SK-N-SH treated with all-trans-retinoic acid at 6 μM for 48 hours (cell line): ENCODE data around the gene GPRIN1.

Source experiments
- ATAC-seq: fragments of 200-7000 bp; cut with Tn5 transposase; 3 replicates; pipeline ENCODE4 v1.9.1; 2020; ENCODE audit warnings: mild to moderate bottlenecking, moderate library complexity
- ARNTL ChIP-seq: fragments of 450-650 bp; formaldehyde crosslinking; IDR thresholded peaks from 2 replicates; pipeline ENCODE4 v1.5.0; 2020; ENCODE audit warnings: low read depth, mild to moderate bottlenecking, moderate library complexity, borderline replicate concordance
- BACH2 ChIP-seq: fragments of 250-450 bp; sonication (Bioruptor Pico); IDR thresholded peaks from 2 replicates; pipeline ENCODE4 v1.9.0; 2021; ENCODE audit warnings: mild to moderate bottlenecking, borderline replicate concordance
- CSDC2 ChIP-seq: fragments of 250-450 bp; sonication (Bioruptor Pico); IDR thresholded peaks from 2 replicates; pipeline ENCODE4 v1.5.0; 2020; ENCODE audit warnings: mild to moderate bottlenecking, moderate library complexity
- GLIS3 ChIP-seq: fragments of 250-450 bp; sonication (Bioruptor Pico); IDR thresholded peaks from 2 replicates; pipeline ENCODE4 v1.5.0; 2020; ENCODE audit warnings: mild to moderate bottlenecking, moderate library complexity
- ISL1 ChIP-seq: fragments of 250-450 bp; sonication (Bioruptor Pico); IDR thresholded peaks from 2 replicates; pipeline ENCODE4 v2.1.2; 2022; ENCODE audit warnings: mild to moderate bottlenecking, moderate library complexity
- OSR1 ChIP-seq: fragments of 250-450 bp; sonication (Bioruptor Pico); IDR thresholded peaks from 2 replicates; pipeline ENCODE4 v1.8.0; 2022; ENCODE audit warnings: moderate library complexity, mild to moderate bottlenecking, inconsistent platforms
- PPARA ChIP-seq: fragments of 250-450 bp; sonication (Bioruptor Pico); IDR thresholded peaks from 2 replicates; pipeline ENCODE4 v1.5.0; 2020; ENCODE audit warnings: mild to moderate bottlenecking, borderline replicate concordance
- SNAI2 ChIP-seq: fragments of 250-450 bp; sonication (Bioruptor Pico); IDR thresholded peaks from 2 replicates; pipeline ENCODE4 v1.5.0; 2020; ENCODE audit warnings: mild to moderate bottlenecking, moderate library complexity
- TCF4 ChIP-seq: fragments of 250-450 bp; sonication (Bioruptor Pico); IDR thresholded peaks from 2 replicates; pipeline ENCODE4 v1.8.0; 2021; ENCODE audit warnings: mild to moderate bottlenecking, moderate library complexity, borderline replicate concordance
- ZC3H10 ChIP-seq: fragments of 250-450 bp; sonication (Bioruptor Pico); IDR thresholded peaks from 2 replicates; pipeline ENCODE4 v1.5.1; 2021; ENCODE audit warnings: mild to moderate bottlenecking, moderate library complexity
- ZFP3 ChIP-seq: fragments of 250-450 bp; sonication (Bioruptor Pico); IDR thresholded peaks from 2 replicates; pipeline ENCODE4 v1.5.0; 2020; ENCODE audit warnings: mild to moderate bottlenecking, moderate library complexity
- ZFP30 ChIP-seq: fragments of 450-650 bp; formaldehyde crosslinking; IDR thresholded peaks from 2 replicates; pipeline ENCODE4 v1.5.0; 2022; ENCODE audit warnings: mild to moderate bottlenecking, moderate library complexity
- ZNF565 ChIP-seq: fragments of 450-650 bp; formaldehyde crosslinking; conservative IDR thresholded peaks from 2 replicates; pipeline ENCODE4 v1.5.0; 2020; ENCODE audit warnings: low read depth, mild to moderate bottlenecking, moderate library complexity
- ZNF70 ChIP-seq: fragments of 450-650 bp; formaldehyde crosslinking; IDR thresholded peaks from 2 replicates; pipeline ENCODE4 v1.5.0; 2020; ENCODE audit warnings: mild to moderate bottlenecking, moderate library complexity
- ZNF8 ChIP-seq: fragments of 450-650 bp; formaldehyde crosslinking; IDR thresholded peaks from 2 replicates; pipeline ENCODE4 v1.5.0; 2020; ENCODE audit warnings: mild to moderate bottlenecking, moderate library complexity
- TF ChIP-seq, protein P1 (sequence below): fragments of 250-450 bp; sonication (Bioruptor Pico); IDR thresholded peaks from 2 replicates; pipeline ENCODE4 v1.5.1; 2021; ENCODE audit warnings: mild to moderate bottlenecking, moderate library complexity
- TF ChIP-seq, protein P2 (sequence below): fragments of 250-450 bp; sonication (Bioruptor Pico); IDR thresholded peaks from 2 replicates; pipeline ENCODE4 v1.8.0; 2020; ENCODE audit warnings: mild to moderate bottlenecking, moderate library complexity, borderline replicate concordance
- TF ChIP-seq, protein P3 (sequence below): fragments of 250-450 bp; sonication (Bioruptor Pico); IDR thresholded peaks from 2 replicates; pipeline ENCODE4 v1.8.0; 2021; ENCODE audit warnings: low read depth, mild to moderate bottlenecking, moderate library complexity, borderline replicate concordance
- TF ChIP-seq, protein P4 (sequence below): fragments of 250-450 bp; sonication (Bioruptor Pico); IDR thresholded peaks from 2 replicates; pipeline ENCODE4 v1.5.0; 2020; ENCODE audit warnings: mild to moderate bottlenecking, moderate library complexity
- TF ChIP-seq, protein P5 (sequence below): fragments of 250-450 bp; sonication (Bioruptor Pico); IDR thresholded peaks from 2 replicates; pipeline ENCODE4 v1.5.1; 2020; ENCODE audit warnings: low read depth, mild to moderate bottlenecking, moderate library complexity

GPRIN1 gene

DNA sequence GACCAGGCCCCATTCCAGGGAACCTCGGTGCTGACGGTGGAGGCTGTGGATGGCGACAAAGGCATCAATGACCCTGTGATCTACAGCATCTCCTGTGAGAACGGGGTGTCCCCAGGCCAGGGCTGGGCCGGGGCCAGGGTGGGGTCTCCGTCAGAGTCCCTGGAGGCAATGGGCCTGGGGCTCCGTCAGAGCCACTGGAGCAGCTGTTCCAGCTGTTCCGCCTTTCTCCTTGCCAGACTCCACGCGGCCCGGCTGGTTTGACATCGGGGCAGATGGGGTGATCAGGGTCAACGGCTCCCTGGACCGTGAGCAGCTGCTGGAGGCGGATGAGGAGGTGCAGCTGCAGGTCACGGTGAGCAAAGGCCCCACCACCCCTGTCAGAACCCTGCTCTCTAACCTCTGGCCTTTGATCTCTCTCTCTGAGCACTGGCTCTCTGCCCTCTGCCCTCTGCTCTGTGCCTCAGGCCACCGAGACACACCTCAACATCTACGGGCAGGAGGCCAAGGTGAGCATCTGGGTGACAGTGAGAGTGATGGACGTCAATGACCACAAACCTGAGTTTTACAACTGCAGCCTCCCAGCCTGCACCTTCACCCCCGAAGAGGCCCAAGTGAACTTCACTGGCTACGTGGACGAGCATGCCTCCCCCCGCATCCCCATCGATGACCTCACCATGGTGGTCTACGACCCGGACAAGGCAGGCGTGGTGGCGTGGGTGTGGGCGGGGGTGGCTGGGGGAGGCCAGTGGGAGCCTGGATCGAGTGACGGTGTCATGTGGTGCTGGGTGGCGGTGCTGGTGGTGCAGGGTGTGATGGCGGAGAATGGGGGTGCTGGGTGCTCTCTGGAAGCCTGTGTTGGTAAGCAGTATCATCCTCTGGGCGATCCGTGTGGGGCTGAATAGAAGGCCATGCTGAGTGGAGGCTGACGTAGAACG, 34.2 kb downstream of the GPRIN1 start:
- no peak for TF ChIP-seq ZNF565 (CRISPR knock-in tag)
- TF ChIP-seq OSR1 = no peak
- TF ChIP-seq, protein P1, sequence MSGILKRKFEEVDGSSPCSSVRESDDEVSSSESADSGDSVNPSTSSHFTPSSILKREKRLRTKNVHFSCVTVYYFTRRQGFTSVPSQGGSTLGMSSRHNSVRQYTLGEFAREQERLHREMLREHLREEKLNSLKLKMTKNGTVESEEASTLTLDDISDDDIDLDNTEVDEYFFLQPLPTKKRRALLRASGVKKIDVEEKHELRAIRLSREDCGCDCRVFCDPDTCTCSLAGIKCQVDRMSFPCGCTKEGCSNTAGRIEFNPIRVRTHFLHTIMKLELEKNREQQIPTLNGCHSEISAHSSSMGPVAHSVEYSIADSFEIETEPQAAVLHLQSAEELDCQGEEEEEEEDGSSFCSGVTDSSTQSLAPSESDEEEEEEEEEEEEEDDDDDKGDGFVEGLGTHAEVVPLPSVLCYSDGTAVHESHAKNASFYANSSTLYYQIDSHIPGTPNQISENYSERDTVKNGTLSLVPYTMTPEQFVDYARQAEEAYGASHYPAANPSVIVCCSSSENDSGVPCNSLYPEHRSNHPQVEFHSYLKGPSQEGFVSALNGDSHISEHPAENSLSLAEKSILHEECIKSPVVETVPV = no peak
- no peak for TF ChIP-seq ZNF70
- TF ChIP-seq TCF4 (CRISPR knock-in tag) = no peak
- TF ChIP-seq, protein P2, sequence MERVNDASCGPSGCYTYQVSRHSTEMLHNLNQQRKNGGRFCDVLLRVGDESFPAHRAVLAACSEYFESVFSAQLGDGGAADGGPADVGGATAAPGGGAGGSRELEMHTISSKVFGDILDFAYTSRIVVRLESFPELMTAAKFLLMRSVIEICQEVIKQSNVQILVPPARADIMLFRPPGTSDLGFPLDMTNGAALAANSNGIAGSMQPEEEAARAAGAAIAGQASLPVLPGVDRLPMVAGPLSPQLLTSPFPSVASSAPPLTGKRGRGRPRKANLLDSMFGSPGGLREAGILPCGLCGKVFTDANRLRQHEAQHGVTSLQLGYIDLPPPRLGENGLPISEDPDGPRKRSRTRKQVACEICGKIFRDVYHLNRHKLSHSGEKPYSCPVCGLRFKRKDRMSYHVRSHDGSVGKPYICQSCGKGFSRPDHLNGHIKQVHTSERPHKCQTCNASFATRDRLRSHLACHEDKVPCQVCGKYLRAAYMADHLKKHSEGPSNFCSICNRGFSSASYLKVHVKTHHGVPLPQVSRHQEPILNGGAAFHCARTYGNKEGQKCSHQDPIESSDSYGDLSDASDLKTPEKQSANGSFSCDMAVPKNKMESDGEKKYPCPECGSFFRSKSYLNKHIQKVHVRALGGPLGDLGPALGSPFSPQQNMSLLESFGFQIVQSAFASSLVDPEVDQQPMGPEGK = no peak
- TF ChIP-seq ZNF8 (CRISPR knock-in tag) = no peak
- TF ChIP-seq PPARA = no peak
- no peak for ATAC-seq

DNA sequence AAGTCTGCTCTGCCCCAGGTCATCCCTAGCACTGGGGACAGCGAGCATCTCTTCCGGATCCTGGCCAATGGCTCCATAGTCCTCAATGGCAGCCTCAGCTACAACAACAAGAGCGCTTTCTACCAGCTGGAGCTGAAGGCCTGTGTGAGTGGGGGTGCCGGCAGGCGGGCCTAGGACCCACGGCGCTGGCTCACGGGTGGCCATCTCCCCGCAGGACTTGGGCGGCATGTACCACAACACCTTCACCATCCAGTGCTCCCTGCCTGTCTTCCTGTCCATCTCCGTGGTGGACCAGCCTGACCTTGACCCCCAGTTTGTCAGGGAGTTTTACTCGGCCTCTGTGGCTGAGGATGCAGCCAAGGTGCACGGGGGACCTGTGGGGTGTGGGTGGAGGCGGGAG, 34.9 kb downstream of the GPRIN1 start:
- TF ChIP-seq, protein P2 = no peak
- TF ChIP-seq ZFP30 (CRISPR knock-in tag) = no peak
- TF ChIP-seq ZNF565 (CRISPR knock-in tag) = no peak
- TF ChIP-seq ZNF8 (CRISPR knock-in tag) = no peak
- no peak for TF ChIP-seq ZFP3 (CRISPR knock-in tag)
- TF ChIP-seq TCF4 (CRISPR knock-in tag) = no peak
- no peak for TF ChIP-seq GLIS3 (CRISPR knock-in tag)
- no peak for ATAC-seq

DNA sequence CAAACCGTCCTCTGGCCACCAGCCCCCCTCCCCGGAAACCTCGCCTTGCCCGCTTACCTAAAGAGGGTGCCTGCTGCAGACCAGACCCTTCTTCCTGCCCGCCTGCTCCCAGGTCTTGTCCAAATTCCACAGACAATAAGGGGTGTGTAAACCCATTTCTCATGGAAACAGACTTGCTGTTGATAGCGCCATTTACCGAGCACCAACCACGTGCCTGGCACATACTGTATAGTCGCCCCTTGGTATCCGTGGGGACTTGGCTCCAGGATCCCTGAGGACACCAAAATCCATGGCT, 35.7 kb downstream of the GPRIN1 start:
- ATAC-seq = peak; percentile 7; the same call in 1 of the 3 replicates
- TF ChIP-seq, protein P3, sequence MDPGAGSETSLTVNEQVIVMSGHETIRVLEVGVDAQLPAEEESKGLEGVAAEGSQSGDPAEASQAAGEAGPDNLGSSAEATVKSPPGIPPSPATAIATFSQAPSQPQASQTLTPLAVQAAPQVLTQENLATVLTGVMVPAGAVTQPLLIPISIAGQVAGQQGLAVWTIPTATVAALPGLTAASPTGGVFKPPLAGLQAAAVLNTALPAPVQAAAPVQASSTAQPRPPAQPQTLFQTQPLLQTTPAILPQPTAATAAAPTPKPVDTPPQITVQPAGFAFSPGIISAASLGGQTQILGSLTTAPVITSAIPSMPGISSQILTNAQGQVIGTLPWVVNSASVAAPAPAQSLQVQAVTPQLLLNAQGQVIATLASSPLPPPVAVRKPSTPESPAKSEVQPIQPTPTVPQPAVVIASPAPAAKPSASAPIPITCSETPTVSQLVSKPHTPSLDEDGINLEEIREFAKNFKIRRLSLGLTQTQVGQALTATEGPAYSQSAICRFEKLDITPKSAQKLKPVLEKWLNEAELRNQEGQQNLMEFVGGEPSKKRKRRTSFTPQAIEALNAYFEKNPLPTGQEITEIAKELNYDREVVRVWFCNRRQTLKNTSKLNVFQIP (CRISPR knock-in tag) = no peak
- TF ChIP-seq ARNTL (CRISPR knock-in tag) = no peak
- TF ChIP-seq ZFP3 (CRISPR knock-in tag) = no peak
- TF ChIP-seq BACH2 (CRISPR knock-in tag) = no peak
- TF ChIP-seq, protein P1 = no peak
- TF ChIP-seq CSDC2 (CRISPR knock-in tag) = no peak
- no peak for TF ChIP-seq ZC3H10 (CRISPR knock-in tag)
- no peak for TF ChIP-seq GLIS3 (CRISPR knock-in tag)
- TF ChIP-seq, protein P4, sequence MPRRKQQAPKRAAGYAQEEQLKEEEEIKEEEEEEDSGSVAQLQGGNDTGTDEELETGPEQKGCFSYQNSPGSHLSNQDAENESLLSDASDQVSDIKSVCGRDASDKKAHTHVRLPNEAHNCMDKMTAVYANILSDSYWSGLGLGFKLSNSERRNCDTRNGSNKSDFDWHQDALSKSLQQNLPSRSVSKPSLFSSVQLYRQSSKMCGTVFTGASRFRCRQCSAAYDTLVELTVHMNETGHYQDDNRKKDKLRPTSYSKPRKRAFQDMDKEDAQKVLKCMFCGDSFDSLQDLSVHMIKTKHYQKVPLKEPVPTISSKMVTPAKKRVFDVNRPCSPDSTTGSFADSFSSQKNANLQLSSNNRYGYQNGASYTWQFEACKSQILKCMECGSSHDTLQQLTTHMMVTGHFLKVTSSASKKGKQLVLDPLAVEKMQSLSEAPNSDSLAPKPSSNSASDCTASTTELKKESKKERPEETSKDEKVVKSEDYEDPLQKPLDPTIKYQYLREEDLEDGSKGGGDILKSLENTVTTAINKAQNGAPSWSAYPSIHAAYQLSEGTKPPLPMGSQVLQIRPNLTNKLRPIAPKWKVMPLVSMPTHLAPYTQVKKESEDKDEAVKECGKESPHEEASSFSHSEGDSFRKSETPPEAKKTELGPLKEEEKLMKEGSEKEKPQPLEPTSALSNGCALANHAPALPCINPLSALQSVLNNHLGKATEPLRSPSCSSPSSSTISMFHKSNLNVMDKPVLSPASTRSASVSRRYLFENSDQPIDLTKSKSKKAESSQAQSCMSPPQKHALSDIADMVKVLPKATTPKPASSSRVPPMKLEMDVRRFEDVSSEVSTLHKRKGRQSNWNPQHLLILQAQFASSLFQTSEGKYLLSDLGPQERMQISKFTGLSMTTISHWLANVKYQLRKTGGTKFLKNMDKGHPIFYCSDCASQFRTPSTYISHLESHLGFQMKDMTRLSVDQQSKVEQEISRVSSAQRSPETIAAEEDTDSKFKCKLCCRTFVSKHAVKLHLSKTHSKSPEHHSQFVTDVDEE (CRISPR knock-in tag) = no peak
- TF ChIP-seq SNAI2 (CRISPR knock-in tag) = no peak
- TF ChIP-seq, protein P5, sequence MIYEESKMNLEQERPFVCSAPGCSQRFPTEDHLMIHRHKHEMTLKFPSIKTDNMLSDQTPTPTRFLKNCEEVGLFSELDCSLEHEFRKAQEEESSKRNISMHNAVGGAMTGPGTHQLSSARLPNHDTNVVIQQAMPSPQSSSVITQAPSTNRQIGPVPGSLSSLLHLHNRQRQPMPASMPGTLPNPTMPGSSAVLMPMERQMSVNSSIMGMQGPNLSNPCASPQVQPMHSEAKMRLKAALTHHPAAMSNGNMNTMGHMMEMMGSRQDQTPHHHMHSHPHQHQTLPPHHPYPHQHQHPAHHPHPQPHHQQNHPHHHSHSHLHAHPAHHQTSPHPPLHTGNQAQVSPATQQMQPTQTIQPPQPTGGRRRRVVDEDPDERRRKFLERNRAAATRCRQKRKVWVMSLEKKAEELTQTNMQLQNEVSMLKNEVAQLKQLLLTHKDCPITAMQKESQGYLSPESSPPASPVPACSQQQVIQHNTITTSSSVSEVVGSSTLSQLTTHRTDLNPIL (CRISPR knock-in tag) = no peak
- TF ChIP-seq ZNF70 = no peak
- no peak for TF ChIP-seq ISL1
- TF ChIP-seq ZNF565 (CRISPR knock-in tag) = no peak
